Neural cell (in vitro differentiated cells): ENCODE results near the gene URB1.
"Not testable (repeated sequence)": the region's sequence is repeated elsewhere in the genome, so short reads cannot be mapped to it uniquely, and the experiment has no call there.

Experiments
- EZH2 ChIP-seq: fragments of 200-600, 300-800 bp; shearing (Covaris generic), sonication (generic); IDR thresholded peaks from 2 replicates; pipeline ENCODE4 v1.6.1; 2014; ENCODE audit warnings: antibody characterized with exemption, low read length, borderline replicate concordance, mild to moderate bottlenecking; ENCODE audit not compliant: insufficient read depth, poor library complexity, severe bottlenecking
- TF ChIP-seq, protein P1 (sequence below): fragments of 450-650 bp; IDR thresholded peaks from 2 replicates; pipeline ENCODE4 v1.5.1; 2014; ENCODE audit warnings: antibody characterized with exemption, mild to moderate bottlenecking, moderate library complexity; ENCODE audit not compliant: poor library complexity, severe bottlenecking

DNA sequence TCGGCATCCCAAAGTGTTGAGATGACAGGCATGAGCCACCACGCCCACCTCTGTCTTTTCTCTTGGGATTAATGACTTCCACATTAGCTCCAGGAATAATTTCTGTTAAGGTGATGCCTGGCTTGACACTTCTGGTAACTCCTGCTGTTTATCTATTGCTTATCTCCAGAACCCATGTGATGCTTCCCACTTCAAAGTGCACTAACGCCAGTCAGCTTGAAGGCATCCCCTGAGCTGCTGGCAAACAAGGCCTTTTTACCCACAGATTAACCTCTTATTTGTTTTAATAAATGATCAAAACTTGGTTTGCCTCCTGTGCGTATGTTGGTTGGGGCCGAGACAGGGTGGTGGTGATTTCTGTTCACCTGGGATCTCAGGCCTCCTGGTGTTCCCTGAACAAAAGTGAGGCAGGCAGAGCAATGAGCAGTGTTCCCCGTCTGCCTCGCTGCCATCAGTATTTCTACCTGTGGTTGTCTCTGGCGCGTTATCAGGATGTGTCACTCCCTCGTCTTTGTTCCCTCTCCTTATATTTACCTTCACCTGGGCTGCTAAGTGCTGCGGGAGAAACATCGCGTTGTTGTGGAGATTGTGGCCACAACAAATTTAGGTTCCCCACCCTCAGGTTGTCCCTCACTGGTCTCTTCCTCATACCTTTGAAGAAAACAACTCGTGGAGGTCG lies 40.3 kb upstream of the URB1 start:
- TF ChIP-seq, protein P1, sequence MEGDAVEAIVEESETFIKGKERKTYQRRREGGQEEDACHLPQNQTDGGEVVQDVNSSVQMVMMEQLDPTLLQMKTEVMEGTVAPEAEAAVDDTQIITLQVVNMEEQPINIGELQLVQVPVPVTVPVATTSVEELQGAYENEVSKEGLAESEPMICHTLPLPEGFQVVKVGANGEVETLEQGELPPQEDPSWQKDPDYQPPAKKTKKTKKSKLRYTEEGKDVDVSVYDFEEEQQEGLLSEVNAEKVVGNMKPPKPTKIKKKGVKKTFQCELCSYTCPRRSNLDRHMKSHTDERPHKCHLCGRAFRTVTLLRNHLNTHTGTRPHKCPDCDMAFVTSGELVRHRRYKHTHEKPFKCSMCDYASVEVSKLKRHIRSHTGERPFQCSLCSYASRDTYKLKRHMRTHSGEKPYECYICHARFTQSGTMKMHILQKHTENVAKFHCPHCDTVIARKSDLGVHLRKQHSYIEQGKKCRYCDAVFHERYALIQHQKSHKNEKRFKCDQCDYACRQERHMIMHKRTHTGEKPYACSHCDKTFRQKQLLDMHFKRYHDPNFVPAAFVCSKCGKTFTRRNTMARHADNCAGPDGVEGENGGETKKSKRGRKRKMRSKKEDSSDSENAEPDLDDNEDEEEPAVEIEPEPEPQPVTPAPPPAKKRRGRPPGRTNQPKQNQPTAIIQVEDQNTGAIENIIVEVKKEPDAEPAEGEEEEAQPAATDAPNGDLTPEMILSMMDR: not testable (repeated sequence)
- not testable (repeated sequence) for TF ChIP-seq EZH2
